ENCODE data around the gene COQ8B.
"Not testable (repeated sequence)": the region's sequence is repeated elsewhere in the genome, so short reads cannot be mapped to it uniquely, and the experiment has no call there.

Gene COQ8B

DNA sequence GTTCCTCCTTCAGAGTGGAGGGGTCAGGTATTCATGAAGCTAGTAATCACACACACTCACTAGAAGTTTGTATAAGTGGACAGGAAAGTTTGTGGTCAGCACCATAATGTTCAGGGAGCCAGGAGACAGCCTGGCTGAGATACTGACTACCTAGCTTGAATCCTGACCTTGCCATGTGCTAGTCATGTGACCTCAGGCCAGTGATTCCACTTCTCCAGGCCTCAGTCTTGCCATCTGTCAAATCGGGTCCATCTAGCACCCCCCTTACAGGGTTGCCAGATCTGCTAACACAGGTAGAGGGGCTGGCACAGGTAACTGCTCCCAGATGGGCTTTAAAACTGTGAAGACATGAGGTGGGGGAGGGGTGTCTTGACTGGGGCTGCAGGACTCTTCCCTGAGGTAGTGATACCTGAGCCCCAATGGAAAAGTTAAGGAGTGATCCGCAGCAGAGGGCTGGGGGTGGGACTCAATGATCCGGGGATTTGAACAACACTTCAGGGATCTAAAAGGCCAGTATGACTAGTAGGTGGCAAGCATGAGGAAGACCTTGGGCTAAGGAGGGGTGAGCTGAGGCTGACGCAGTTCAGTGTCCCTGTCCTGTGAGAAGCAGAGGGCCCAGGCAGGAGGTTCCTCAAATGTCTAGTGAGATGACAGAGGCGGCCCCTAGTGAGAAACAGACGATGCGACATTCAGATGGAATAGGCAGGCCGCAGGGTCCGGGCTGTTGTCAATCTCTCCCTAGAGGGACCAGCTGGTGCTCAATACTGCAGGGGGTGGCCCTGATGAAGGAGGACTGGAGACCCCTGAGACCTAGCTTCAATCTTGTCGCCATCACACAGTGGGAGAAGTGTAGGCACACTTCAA, 25.1 kb upstream of the COQ8B start:
- DNase-seq: no peak

DNA sequence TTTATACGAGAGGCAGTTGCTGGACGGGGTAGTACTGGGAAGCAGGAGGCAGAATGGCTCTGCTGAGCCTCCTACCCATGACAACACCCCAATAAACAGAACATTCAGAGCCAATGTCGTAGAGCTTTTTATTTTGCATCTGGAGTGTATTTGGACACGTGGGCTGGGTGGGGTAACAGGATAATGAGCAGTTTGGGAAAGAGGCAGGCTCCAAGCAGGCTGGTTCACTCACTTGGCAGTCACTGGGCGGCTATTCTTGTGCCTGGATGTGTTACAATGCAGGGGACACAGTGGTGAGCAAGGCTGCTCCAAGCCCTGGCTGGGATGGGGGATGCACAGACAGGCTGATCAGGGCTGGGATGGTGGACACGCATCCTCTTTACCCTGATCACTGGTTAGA, 24.1 kb upstream of the COQ8B start:
- no peak for DNase-seq

DNA sequence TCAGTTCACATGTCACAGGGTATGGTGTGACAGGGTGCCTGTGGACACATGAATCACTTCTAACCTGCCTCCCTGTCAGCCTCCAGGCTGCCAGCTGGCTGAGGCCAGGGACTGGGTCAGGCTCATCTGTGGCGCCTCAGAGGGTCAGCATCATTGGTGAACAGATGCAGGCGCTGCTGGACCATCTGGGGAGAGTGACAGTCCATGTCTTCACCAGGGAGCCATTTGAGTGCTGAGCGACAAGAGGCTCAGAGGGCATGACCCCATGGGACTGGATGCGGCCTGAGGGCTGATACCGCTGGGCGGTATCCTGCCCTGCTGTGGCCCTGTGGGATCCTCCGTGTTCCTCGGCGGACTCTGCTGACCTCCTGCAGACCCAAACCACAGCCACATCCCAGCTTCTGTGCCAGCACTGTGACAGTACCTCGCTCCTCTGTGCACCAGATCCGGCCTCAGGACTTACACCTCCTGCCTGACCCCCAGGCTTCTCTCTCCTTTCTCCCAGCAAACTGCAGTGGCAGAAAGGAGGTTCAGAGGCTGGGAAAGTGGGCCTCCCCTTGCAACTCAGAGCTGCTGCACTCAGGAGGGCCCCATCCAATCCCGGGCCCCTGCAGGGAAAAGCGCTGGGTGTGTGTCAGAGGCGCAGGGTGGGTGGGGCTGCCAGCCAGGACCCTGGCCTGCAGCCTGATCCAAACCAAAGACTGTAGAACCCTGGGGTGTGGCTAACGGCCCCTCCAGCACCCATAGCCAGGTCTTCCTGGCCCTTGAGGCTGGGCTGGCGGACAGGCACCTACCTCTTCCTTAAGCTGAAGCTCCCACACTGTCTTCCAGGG, 23.4 kb upstream of the COQ8B start:
- DNase-seq: no peak

DNA sequence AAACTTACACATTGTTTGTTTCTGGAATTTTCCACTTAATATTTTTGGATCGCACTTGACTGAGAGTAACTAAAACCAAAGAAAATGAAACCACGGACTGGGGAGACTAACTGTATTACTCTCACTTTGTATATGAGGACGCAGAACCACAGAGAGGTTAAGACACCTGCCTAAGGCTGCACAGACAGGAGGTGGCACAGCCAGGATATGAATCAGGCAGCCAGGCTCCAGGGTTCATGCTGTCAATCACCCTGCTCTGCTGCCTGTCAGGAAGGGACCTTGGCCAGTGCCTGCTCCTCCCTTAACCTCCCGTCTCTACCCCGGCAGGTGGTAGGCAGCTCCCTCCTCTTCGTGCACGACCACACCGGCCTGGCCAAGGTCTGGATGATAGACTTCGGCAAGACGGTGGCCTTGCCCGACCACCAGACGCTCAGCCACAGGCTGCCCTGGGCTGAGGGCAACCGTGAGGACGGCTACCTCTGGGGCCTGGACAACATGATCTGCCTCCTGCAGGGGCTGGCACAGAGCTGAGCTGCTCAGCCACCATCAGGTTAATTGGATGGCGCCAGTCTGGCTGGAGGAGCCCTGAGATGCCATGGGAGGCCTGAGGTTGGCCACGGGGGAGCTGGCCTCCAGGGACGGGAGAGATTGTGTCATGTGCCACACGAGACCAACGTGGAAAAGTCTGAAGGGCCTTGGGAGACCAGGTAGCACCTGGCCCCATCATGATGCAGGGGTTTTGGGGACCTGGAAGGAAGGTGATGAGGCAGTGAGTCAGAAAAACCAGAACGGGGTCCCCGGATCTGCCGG, 22.5 kb upstream of the COQ8B start:
- DNase-seq: no peak

DNA sequence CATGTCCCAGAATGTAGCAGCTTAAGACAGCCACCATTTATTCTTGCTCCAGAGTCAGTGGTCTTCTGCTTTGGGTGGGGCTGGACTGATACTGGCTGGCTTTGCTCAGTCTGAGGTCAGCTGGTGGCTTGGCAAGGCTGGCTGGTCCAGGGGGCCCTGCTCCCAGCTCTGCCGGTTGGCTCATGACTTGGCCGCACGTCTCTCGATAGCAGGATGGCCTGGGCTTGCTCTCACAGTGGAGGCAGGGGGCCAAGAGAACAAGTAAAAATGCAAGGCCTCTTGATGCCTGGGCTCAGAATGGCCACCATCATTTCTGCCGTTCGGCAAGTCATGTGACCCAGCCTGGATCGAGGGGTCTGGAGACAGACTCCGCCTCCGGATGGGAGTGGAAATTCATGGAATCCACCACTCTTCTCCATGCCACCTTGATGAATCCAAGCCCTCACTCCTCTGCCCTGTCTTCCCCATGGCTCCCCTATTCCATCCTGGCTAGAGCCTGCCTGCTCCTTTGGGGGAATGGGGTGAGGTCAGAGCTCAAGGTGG, 20.5 kb upstream of the COQ8B start:
- DNase-seq: no peak

DNA sequence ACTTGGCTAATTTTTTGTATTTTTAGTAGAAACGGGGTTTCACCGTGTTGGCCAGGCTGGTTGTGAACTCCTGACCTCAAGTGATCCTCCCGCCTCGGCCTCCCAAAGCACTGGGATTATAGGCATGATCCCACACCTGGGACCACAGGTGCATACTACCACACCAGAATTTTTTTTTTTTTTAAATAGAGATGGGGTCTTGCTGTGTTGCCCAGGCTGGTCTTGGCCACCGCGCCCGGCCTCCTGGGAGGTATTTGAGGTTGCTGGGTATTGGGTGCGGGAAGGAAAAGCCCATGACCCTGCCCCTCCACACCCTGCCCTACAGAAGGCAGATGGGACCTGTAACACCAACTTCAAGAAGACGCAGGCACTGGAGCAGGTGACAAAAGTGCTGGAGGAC, 20.0 kb upstream of the COQ8B start:
- DNase-seq: no peak

DNA sequence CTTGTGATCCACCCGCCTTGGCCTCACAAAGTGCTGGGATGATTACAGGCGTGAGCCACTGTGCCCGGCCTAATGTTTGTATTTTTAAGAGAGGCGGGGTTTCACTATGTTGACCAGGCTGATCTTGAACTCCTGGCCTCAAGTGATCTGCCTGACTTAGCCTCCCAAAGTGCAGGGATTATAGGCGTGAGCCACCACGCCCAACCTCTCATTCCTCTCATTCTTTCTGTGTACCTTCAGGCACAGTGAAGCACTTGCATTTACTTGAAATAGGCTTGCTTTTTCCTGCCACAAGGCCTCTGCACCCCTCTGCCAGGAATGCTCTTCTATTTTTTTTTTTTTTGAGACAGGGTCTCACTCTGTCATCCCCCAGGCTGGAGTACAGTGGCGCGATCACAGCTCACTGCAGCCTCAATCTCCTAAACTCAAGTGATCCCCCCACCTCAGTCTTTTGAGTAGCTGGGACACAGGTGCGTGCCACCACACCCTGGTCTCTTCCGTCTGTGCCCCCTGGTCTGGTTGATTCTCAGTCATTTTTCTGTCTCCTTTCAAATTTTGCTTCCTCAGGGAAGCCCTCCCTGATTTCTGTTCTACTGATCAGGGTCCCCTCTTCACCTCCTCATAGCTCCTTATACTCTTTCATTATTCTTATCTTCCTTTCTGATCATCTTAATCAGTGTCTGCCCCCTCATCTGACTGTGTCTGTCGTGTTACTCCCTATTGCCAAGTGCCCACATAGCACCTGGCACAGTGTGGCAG, 18.5 kb upstream of the COQ8B start:
- no peak for DNase-seq

DNA sequence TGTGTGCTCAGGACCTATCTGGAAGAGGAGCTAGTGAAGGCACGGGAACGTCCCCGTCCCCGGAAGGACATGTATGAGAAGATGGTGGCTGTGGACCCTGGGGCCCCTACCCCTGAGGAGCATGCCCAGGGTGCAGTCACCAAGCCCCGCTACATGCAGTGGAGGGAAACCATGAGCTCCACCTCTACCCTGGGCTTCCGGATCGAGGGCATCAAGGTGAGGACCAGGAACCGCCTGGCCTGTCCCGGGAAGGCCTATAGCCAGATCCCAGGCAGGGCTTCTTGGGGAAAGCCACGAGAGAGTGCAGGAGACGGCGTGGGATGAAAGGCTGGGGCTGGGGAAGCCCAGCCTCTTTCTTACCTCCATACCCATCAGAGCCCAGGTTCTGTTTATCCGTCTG, 16.5 kb upstream of the COQ8B start:
- DNase-seq: no peak

DNA sequence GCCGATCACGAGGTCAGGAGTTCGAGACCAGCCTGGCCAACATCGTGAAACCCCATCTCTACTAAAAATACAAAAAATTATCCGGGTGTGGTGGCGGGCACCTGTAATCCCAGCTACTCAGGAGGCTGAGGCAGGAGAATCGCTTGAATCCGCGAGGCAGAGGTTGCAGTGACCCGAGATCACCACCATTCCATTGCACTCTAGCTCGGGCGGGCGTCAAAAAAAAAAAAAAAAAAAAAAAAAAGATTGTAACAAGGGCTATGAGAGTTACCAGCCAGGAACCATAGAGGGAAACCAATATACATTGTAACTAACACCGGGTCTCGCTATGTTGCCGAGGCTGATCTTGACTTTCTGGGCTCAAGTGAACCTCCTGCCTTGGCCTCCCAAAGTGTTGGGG, 15.6 kb upstream of the COQ8B start:
- not testable (repeated sequence) for DNase-seq

DNA sequence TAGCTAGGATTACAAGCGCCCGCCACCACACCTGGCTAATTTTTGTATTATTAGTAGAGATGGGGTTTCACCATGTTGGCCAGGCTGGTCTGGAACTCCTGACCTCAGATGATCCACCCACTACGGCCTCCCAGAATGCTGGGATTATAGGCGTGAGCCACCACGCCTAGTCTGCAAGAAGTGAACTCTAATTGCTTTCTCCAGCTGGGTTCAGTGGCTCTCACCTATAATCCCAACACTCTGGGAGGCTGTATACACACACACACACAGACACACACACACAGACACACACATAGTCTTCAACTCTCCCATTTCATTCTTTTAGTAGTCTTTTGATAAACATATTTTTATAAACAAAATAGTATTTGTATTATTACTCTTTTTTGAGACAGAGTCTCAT, 13.4 kb upstream of the COQ8B start:
- not testable (repeated sequence) for DNase-seq

DNA sequence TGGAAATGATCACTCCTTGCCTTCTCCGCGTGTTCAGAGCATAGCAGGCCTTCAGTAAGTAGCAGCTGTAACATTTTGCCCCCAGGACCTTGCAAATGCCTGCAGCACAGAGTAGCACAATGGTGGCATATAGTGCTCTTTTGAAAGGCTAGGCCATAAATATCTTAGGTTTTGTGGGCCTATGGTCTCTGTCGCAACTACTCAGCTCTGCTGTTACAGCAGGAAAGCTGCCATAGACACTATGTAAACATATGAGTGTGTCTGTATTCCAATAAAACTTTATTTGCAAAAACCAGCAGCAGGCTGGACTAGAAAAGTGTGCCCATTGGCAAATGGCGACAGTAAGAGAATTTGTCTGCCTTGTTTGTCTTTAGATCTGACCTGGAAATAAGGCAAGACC, 9.6 kb upstream of the COQ8B start:
- no peak for DNase-seq

DNA sequence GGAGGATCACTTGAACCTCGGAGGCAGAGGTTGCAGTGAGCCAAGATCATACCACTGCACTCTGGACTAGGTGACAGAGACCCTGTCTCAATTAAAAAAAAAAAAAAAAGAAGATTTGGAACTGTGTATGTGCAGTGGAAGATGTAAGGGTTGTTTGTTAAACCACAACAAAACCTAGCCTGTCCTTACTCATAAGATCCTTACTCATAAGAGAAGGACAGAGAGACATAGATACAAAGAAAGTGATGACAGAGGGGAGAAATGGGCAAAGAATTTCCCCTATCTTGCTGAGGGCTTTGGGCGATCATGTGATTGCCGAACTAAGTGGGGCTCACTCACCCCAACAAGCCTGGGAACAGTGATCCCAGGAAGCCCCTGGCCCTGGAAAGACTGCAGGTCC, 8.2 kb upstream of the COQ8B start:
- DNase-seq: no peak

DNA sequence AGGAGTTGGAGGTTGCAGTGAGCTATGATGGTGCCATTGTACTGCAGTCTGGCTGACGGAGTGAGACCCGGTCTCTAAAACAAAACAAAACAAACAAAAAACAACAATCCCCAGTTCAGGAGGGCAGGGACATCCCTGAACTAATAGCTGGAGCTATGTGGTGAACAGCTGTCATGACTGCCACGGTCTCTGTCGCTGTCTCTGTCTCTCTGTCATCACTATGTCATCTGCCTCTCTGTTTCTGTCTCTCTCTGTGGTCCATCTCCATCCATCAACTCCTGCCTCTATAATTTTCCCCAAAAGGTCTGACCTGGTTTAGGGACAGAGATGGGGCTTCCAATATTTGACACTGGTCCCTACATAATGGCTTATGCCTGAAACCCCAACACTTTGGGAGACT, 7.6 kb upstream of the COQ8B start:
- DNase-seq: no peak

DNA sequence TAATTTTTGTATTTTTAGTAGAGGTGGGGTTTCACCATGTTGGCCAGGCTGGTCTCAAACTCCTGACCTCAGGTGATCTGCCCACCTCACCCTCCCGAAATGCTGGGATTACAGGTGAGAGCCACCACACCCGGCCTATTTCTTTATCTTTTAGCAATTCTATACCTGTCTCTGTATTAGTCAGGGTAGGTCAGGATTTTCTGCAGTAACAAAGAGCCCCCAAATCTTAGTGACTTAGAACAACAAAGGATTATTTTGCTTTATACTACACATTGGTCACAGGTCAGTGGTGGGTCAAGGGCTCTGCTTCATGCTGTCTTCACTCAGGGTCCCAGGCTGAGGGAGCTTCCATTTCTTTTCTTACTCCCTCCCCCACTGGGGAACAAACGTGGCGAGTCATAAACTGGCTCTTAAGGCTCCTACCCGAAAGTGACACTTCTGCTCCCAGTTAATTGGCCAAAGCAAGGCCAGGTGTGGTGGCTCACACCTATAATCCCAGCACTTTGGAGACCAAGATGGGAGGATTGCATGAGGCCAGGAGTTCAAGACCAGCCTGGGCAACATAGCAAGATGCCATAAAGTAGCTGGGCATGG, 7.1 kb upstream of the COQ8B start:
- DNase-seq: no peak

DNA sequence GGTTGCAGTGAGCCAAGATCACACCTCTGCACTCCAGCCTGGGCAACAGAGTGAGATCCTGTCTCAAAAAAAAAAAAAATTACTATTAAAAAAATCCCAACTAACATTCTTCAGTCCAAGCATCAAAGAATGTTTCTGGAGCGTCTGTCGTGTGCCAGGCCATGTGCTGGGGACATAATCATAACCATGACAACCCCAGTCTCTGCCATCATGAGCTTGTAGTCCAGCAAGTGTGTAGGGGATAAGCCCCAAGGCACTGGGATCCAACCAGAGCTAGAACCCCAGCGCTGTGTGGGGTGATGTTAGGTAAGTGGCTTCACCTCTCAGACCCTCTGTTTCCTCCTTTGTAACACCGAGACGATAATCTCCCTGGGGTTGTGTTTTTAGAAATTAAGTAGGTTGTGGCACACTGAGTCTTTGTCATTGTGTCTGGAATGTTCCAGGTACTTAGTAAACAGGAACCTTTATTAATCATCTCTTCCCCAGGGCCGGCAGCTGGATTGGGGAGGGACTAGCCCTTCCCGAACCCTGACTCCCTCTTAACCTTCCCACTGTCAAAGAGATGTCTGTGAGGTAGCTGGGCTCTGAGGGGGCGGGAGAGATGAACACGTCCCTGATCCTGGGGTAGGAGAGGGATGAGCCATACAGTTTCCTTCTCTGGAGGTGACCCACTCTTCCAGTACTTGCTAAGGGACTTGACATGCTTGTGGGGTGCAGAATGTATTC, 5.4 kb upstream of the COQ8B start:
- DNase-seq: no peak

DNA sequence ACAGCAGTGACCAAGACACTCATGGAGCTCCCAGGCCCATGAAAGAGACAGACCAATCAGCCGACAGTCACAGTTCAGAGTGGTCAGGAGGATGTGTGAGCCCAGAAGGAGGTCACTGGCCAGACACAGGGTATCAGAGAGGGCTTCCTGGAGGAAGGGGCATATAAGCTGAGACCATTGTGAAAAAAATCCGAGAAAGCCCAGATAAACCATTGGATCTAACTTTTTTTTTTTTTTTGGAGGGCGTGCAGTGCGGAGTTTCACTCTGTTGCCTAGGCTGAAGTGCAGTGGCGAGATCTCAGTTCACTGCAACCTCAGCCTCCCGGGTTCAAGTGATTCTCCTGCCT, 4.4 kb upstream of the COQ8B start:
- no peak for DNase-seq

DNA sequence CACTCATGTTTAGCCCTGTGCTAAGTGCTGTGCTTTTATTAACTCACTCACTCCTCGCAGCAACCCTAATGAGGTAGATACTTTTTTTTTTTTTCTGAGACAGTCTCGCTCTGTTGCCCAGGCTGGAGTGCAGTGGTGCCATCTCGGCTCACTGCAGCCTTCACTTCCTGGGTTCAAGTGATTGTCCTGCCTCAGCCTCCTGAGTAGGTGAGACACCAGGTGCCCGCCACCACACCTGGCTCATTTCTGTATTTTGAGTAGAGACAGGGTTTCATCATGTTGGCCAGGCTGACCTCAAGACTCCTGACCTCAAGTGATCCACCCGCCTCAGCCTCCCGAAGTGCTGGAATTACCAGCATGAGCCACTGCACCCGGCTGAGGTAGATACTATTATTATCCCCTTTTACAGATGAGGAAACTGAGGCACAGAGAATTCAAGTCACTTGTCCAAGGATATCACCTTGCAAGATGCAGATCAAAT, 2.8 kb upstream of the COQ8B start:
- DNase-seq: no peak

DNA sequence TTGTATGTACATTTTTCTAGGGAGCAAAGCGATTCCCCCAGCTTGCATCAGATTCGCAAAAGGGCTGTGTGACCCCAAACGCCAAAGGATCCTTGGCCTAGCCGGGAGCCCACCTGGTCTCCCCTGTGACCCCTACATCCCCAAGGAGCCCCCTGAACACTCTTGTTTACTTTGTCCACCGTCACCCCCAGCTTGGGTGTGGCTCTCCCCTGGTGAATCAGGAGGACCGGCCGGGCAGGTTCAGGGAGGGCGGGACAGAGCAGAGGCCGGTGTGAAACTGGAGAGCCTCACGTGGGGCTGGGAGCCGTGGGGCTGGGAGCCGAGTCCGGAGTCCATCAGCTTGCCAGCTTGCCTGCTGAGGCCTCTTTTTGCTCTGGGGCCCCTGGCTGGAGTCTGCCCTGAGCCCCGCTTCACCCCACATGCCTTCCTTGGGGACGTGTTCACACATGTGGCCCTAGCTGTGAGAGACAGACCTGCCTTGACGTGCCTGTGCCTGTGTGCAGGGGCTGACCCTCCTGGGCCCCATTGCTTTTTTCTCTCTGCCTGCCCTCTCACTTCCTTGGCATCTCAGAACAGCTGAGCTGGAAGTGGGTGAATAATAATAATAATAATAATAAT, 2.2 kb upstream of the COQ8B start:
- no peak for DNase-seq

DNA sequence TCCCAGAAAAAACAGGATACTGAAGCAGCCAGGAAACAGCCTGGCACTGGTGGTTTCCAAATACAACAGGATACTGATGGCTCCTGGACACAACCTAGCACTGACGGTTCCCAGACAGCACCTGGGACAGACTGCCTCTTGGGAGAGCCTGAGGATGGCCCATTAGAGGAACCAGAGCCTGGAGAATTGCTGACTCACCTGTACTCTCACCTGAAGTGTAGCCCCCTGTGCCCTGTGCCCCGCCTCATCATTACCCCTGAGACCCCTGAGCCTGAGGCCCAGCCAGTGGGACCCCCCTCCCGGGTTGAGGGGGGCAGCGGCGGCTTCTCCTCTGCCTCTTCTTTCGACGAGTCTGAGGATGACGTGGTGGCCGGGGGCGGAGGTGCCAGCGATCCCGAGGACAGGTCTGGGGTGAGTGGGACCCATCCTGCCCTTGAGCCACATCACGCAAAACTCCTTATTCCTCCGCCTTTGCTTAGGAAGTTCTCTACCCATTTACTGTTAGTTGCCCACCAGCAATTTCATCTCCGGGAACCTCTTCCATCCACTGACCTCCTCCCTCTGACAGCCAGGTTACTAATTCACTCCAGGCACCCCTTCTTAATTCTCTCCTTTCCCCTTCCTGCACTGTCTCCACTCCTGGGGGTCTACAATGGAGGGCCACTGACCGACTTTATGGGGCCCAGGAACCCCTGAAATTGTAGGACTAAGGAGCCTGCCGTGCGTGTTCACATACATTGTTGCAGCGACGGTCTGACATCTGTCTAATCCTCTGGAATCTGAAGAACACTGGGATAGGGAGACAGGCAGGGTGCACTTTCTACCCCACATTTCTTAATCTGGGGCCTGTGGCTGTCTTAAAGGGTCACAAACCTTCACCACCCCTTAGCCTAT, 1.4 kb upstream of the COQ8B start:
- DNase-seq: no peak
